GM10847 (cell line): ENCODE results near the gene MAP4K4.

Experiments
- POLR2A ChIP-seq: IDR thresholded peaks from 2 replicates; pipeline ENCODE4 v1.6.1; 2011; ENCODE audit not compliant: insufficient read length; ENCODE audit errors: extremely low read depth

Gene MAP4K4

GRCh38 chr2:101697124-101698013 lies at the start of gene MAP4K4:
Gene MAP4K4, plus strand, starts transcription at chr2:101697707. Its CDS starts 374 bp downstream, at chr2:101698081.
- no peak for TF ChIP-seq POLR2A

GRCh38 chr2:101653469-101653868 lies 44.0 kb upstream of the MAP4K4 start:
- TF ChIP-seq POLR2A: no peak

- no peak for TF ChIP-seq POLR2A
These were observed 41.6 kb upstream of the MAP4K4 start for GRCh38 chr2:101655702-101656422.

- no peak for TF ChIP-seq POLR2A
These were observed 39.7 kb upstream of the MAP4K4 start for GRCh38 chr2:101657787-101658186.

GRCh38 chr2:101658387-101658786 lies 39.1 kb upstream of the MAP4K4 start:
- TF ChIP-seq POLR2A: no peak

GRCh38 chr2:101665312-101665711 lies 32.2 kb upstream of the MAP4K4 start:
- no peak for TF ChIP-seq POLR2A

- no peak for TF ChIP-seq POLR2A
These were observed 29.7 kb upstream of the MAP4K4 start for GRCh38 chr2:101667823-101668222.

- no peak for TF ChIP-seq POLR2A
These were observed 25.5 kb upstream of the MAP4K4 start for GRCh38 chr2:101672047-101672446.

- TF ChIP-seq POLR2A: no peak
These were observed 23.6 kb upstream of the MAP4K4 start for GRCh38 chr2:101673920-101674319.

- no peak for TF ChIP-seq POLR2A
These were observed 22.0 kb upstream of the MAP4K4 start for GRCh38 chr2:101675512-101675911.

GRCh38 chr2:101676674-101677073 lies 20.8 kb upstream of the MAP4K4 start:
- TF ChIP-seq POLR2A: no peak

- no peak for TF ChIP-seq POLR2A
These were observed 19.8 kb upstream of the MAP4K4 start for GRCh38 chr2:101677658-101678057.

- no peak for TF ChIP-seq POLR2A
These were observed 19.1 kb upstream of the MAP4K4 start for GRCh38 chr2:101678379-101678778.

GRCh38 chr2:101679037-101679726 lies 18.3 kb upstream of the MAP4K4 start:
- no peak for TF ChIP-seq POLR2A

GRCh38 chr2:101679801-101680487 lies 17.6 kb upstream of the MAP4K4 start:
- TF ChIP-seq POLR2A: no peak
